GM18520 (cell line): ENCODE data around the gene IL36G.

Experiments
- ATAC-seq: cut with Tn5 transposase; IDR thresholded peaks from one replicate; pipeline ENCODE4 v1.9.1; 2021; ENCODE audit not compliant: unreplicated experiment

IL36G gene

GRCh38 chr2:113015655-113016054 lies 37.8 kb downstream of the IL36G start:
- ATAC-seq: no peak

DNA sequence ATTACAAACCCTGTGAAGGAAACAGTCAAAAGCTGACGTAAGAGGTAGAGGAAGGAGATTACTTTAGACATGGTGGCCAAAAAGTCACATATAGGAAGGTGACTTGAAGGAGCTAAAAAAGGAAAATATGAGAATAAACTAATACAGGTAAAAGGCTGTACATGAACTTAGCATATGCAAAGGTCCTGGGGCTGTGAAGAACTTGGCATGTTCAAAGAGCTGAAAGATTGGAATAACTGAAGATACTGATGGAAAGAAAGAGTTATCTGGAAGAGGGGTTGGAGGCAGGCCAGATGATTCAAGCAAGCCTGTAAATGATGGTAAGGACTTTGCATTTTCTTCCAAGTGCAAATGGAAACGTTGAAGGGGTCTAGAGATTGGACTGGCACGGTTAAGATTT lies 40.7 kb downstream of the IL36G start:
- ATAC-seq: no peak

- ATAC-seq: no peak
These were observed 43.5 kb downstream of the IL36G start for GRCh38 chr2:113021312-113021711.

GRCh38 chr2:113024764-113025163 lies 47.0 kb downstream of the IL36G start:
- ATAC-seq: no peak

- no peak for ATAC-seq
These were observed 47.9 kb downstream of the IL36G start for GRCh38 chr2:113025737-113026136.

- no peak for ATAC-seq
These were observed 49.9 kb downstream of the IL36G start for GRCh38 chr2:113027691-113028090.

GRCh38 chr2:113028112-113028511 lies 50.3 kb downstream of the IL36G start:
- ATAC-seq: no peak

- no peak for ATAC-seq
These were observed 54.9 kb downstream of the IL36G start for GRCh38 chr2:113032737-113033136.

- no peak for ATAC-seq
These were observed 56.2 kb downstream of the IL36G start for GRCh38 chr2:113034016-113034415.
